T follicular helper cell (primary cell): ENCODE data around the gene HNRNPD.
"Not testable (repeated sequence)": the region's sequence is repeated elsewhere in the genome, so short reads cannot be mapped to it uniquely, and the experiment has no call there.

Experiments
- DNase-seq: peaks from one replicate; pipeline ENCODE4 v3.0.0-alpha.2; 2020; ENCODE audit warnings: low read depth
- total RNA-seq, 2 experiments: gene quantifications; one replicate each; lab custom pipeline; 2026; lab: John Stamatoyannopoulos, UW

Gene HNRNPD
- total RNA-seq = 83.1 to 87.7 reads per million in 2 experiments

- DNase-seq = peak; percentile 85
Observed at GRCh38 chr4:82373816-82374625, at the start of gene HNRNPD. Gene HNRNPD, minus strand, starts transcription at chr4:82373991. Its CDS starts 313 bp downstream, at chr4:82373678.

- DNase-seq = no peak
Observed at GRCh38 chr4:82422616-82423015, 48.8 kb upstream of the HNRNPD start.

- DNase-seq = no peak
Observed at GRCh38 chr4:82421796-82422560, 48.2 kb upstream of the HNRNPD start.

- DNase-seq = no peak
Observed at GRCh38 chr4:82419451-82419850, 45.7 kb upstream of the HNRNPD start.

GRCh38 chr4:82415922-82416365 is 42.2 kb upstream of the HNRNPD start:
- no peak for DNase-seq

GRCh38 chr4:82415061-82415460 is 41.3 kb upstream of the HNRNPD start:
- DNase-seq = not testable (repeated sequence)

GRCh38 chr4:82403725-82404124 is 29.9 kb upstream of the HNRNPD start:
- no peak for DNase-seq

GRCh38 chr4:82402196-82402775 is 28.5 kb upstream of the HNRNPD start:
- no peak for DNase-seq

GRCh38 chr4:82401600-82401999 is 27.8 kb upstream of the HNRNPD start:
- no peak for DNase-seq

GRCh38 chr4:82398263-82398662 is 24.5 kb upstream of the HNRNPD start:
- no peak for DNase-seq

GRCh38 chr4:82397527-82397926 is 23.7 kb upstream of the HNRNPD start:
- DNase-seq = no peak

- DNase-seq = no peak
Observed at GRCh38 chr4:82394896-82395295, 21.1 kb upstream of the HNRNPD start.

- not testable (repeated sequence) for DNase-seq
Observed at GRCh38 chr4:82390061-82390460, 16.3 kb upstream of the HNRNPD start.

- DNase-seq = no peak
Observed at GRCh38 chr4:82388405-82388804, 14.6 kb upstream of the HNRNPD start.

GRCh38 chr4:82386312-82386711 is 12.5 kb upstream of the HNRNPD start:
- DNase-seq = not testable (repeated sequence)

- no peak for DNase-seq
Observed at GRCh38 chr4:82382751-82383150, 9.0 kb upstream of the HNRNPD start.

GRCh38 chr4:82381661-82382296 is 8.0 kb upstream of the HNRNPD start:
- no peak for DNase-seq

- DNase-seq = no peak
Observed at GRCh38 chr4:82381235-82381634, 7.4 kb upstream of the HNRNPD start.

- DNase-seq = no peak
Observed at GRCh38 chr4:82380831-82381230, 7.0 kb upstream of the HNRNPD start.

GRCh38 chr4:82380344-82380743 is 6.6 kb upstream of the HNRNPD start:
- DNase-seq = no peak

- no peak for DNase-seq
Observed at GRCh38 chr4:82376109-82376508, 2.3 kb upstream of the HNRNPD start.

- no peak for DNase-seq
Observed at GRCh38 chr4:82373486-82373815, 340 bp downstream of the HNRNPD start.
